ENCODE results near the gene PHLPP2.

- TF ChIP-seq, protein P1, sequence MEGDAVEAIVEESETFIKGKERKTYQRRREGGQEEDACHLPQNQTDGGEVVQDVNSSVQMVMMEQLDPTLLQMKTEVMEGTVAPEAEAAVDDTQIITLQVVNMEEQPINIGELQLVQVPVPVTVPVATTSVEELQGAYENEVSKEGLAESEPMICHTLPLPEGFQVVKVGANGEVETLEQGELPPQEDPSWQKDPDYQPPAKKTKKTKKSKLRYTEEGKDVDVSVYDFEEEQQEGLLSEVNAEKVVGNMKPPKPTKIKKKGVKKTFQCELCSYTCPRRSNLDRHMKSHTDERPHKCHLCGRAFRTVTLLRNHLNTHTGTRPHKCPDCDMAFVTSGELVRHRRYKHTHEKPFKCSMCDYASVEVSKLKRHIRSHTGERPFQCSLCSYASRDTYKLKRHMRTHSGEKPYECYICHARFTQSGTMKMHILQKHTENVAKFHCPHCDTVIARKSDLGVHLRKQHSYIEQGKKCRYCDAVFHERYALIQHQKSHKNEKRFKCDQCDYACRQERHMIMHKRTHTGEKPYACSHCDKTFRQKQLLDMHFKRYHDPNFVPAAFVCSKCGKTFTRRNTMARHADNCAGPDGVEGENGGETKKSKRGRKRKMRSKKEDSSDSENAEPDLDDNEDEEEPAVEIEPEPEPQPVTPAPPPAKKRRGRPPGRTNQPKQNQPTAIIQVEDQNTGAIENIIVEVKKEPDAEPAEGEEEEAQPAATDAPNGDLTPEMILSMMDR (IDR thresholded peaks at IDR 0.05), result no peak
- TF ChIP-seq POLR2A (IDR thresholded peaks at IDR 0.05) (no peak), EP300 (IDR thresholded peaks at IDR 0.05) (no peak)
These were observed 74.8 kb downstream of the PHLPP2 start for GRCh38 chr16:71649704-71650103.

All from gastroesophageal sphincter (tissue), 3 donors.